H1 (cell line): Measurements from ENCODE around the gene CCR9. TPM values are rescaled to one million over a fixed set of nuclear protein-coding genes. Genes with fewer than 3 reads are reported as not detected.

Experiments
- CTCF ChIA-PET: fragments of 300-600 bp; sonication (Branson Sonifier 250); formaldehyde crosslinking; loops from one replicate; lab custom pipeline; 2021; ENCODE audit not compliant: partially characterized antibody; lab: Charles Lee
- POLR2A ChIA-PET: fragments of 300-600 bp; sonication (Branson Sonifier 250); formaldehyde crosslinking; loops from one replicate; lab custom pipeline; 2021; ENCODE audit warnings: inconsistent platforms; ENCODE audit not compliant: partially characterized antibody; lab: Charles Lee
- DNase-seq, 2 experiments: peaks; one replicate each; pipeline versions ENCODE4 v3.0.0 to v3.0.0-alpha.2; 2010 to 2022; ENCODE audit warnings: low spot score in 2 of 2, low read depth in 1 of 2, mixed read lengths in 1 of 2
- FAIRE-seq: peaks from 2 replicates; lab custom pipeline; 2011; peaks lifted over from hg19 to GRCh38; lab: Jason Lieb, UNC
- H2AFZ ChIP-seq: 2 replicates; pipeline ENCODE4 v1.8.1; 2012; ENCODE audit warnings: low read length, inconsistent platforms
- H2AK5ac ChIP-seq: 2 replicates; pipeline ENCODE4 v1.6.1; 2013; ENCODE audit warnings: low read depth, low read length
- H2BK120ac ChIP-seq: replicated peaks from 2 replicates; pipeline ENCODE3; 2013; ENCODE audit warnings: low read depth, low read length, inconsistent platforms
- H2BK12ac ChIP-seq: 2 replicates; pipeline ENCODE4 v1.6.1; 2013; ENCODE audit warnings: low read depth, low read length
- H2BK15ac ChIP-seq: 2 replicates; pipeline ENCODE4 v1.6.1; 2013; ENCODE audit warnings: low read length
- H2BK20ac ChIP-seq: 2 replicates; pipeline ENCODE4 v1.6.1; 2013; ENCODE audit warnings: low read length
- H2BK5ac ChIP-seq: 2 replicates; pipeline ENCODE4 v1.6.1; 2013; ENCODE audit warnings: low read depth, low read length
- H3K14ac ChIP-seq: 2 replicates; pipeline ENCODE4 v1.6.1; 2013; ENCODE audit warnings: inconsistent platforms; ENCODE audit not compliant: insufficient read length
- H3K18ac ChIP-seq: 2 replicates; pipeline ENCODE4 v1.6.1; 2013; ENCODE audit warnings: low read length; ENCODE audit errors: extremely low read depth
- H3K23ac ChIP-seq: 2 replicates; pipeline ENCODE4 v1.6.1; 2013; ENCODE audit warnings: inconsistent platforms; ENCODE audit not compliant: insufficient read length
- H3K23me2 ChIP-seq: 2 replicates; pipeline ENCODE4 v1.6.1; 2013; ENCODE audit warnings: low read depth, low read length
- H3K27ac ChIP-seq: 2 replicates; pipeline ENCODE4 v1.6.1; 2011; ENCODE audit warnings: low read depth, low read length, inconsistent platforms
- H3K27me3 ChIP-seq, 4 experiments: replicated peaks in 1 of 4; 1 replicate in 1 of 4; 2 replicates in 3 of 4; pipeline versions ENCODE4 v1.6.1 to v1.8.1; 2011 to 2013; ENCODE audit warnings: low read length in 3 of 4, mild to moderate bottlenecking in 3 of 4, inconsistent platforms in 2 of 4, mixed read lengths in 2 of 4, moderate library complexity in 1 of 4; ENCODE audit not compliant: control insufficient read depth in 3 of 4, insufficient read depth in 3 of 4; ENCODE audit errors: extremely low read depth in 1 of 4
- H3K36me3 ChIP-seq, 4 experiments: 2 replicates each; pipeline versions ENCODE4 v1.6.1 to v1.8.1; 2011 to 2013; ENCODE audit warnings: mild to moderate bottlenecking in 4 of 4, low read length in 3 of 4, moderate library complexity in 2 of 4, control low read depth in 1 of 4, inconsistent platforms in 1 of 4; ENCODE audit not compliant: insufficient read depth in 4 of 4, control insufficient read depth in 2 of 4
- H3K4ac ChIP-seq: replicated peaks from 2 replicates; pipeline ENCODE3; 2013; ENCODE audit warnings: low read length, low read depth, mixed read lengths, inconsistent platforms; ENCODE audit not compliant: insufficient read length
- H3K4me1 ChIP-seq, 4 experiments: replicated peaks in 1 of 4; 1 replicate in 1 of 4; 2 replicates in 3 of 4; pipeline versions ENCODE4 v1.6.1 to v1.8.1; 2011 to 2013; ENCODE audit warnings: low read length in 3 of 4, inconsistent platforms in 2 of 4, mixed read lengths in 1 of 4; ENCODE audit not compliant: insufficient read depth in 4 of 4, control insufficient read depth in 3 of 4
- H3K4me2 ChIP-seq, 2 experiments: 2 replicates each; pipeline versions ENCODE4 v1.6.1 to v1.8.1; 2011 to 2013; ENCODE audit warnings: low read depth in 2 of 2, low read length in 2 of 2, control low read depth in 1 of 2, inconsistent platforms in 1 of 2, mild to moderate bottlenecking in 1 of 2; ENCODE audit not compliant: insufficient read depth in 1 of 2
- H3K4me3 ChIP-seq, 4 experiments: fragments of 200-600, 300-600 bp in 1 of 4; sonication (generic), shearing (Covaris generic), sonication (Bioruptor Twin) in 1 of 4; 2 replicates each; pipeline versions ENCODE4 v1.5.1 to v1.8.1; 2011 to 2016; ENCODE audit warnings: low read length in 4 of 4, low read depth in 3 of 4, control low read depth in 2 of 4, inconsistent platforms in 2 of 4, mild to moderate bottlenecking in 2 of 4, mixed read lengths in 1 of 4, moderate library complexity in 1 of 4; ENCODE audit not compliant: insufficient read depth in 2 of 4; ENCODE audit errors: extremely low read depth in 1 of 4
- H3K56ac ChIP-seq: replicated peaks from 2 replicates; pipeline ENCODE3; 2013; ENCODE audit warnings: low read depth, mild to moderate bottlenecking, mixed read lengths, low read length, inconsistent platforms; ENCODE audit not compliant: insufficient read length
- H3K79me1 ChIP-seq: 2 replicates; pipeline ENCODE4 v1.6.1; 2013; ENCODE audit warnings: low read depth, low read length, control low read depth
- H3K79me2 ChIP-seq, 2 experiments: 2 replicates each; pipeline versions ENCODE4 v1.6.1 to v1.8.1; 2012 to 2013; ENCODE audit warnings: low read length in 2 of 2, mild to moderate bottlenecking in 2 of 2, inconsistent platforms in 1 of 2; ENCODE audit not compliant: insufficient read depth in 2 of 2, control insufficient read depth in 1 of 2
- H3K9ac ChIP-seq, 4 experiments: replicated peaks in 1 of 4; 1 replicate in 1 of 4; 2 replicates in 3 of 4; pipeline versions ENCODE4 v1.6.1 to v1.8.1; 2011 to 2013; ENCODE audit warnings: low read depth in 3 of 4, low read length in 3 of 4, control low read depth in 2 of 4, mild to moderate bottlenecking in 2 of 4, moderate library complexity in 2 of 4, inconsistent platforms in 1 of 4; ENCODE audit errors: extremely low read depth in 1 of 4
- H3K9me3 ChIP-seq, 2 experiments: 2 replicates each; pipeline versions ENCODE4 v1.6.1 to v1.8.1; 2012 to 2013; ENCODE audit warnings: mild to moderate bottlenecking in 2 of 2, moderate library complexity in 2 of 2, control low read depth in 1 of 2, inconsistent platforms in 1 of 2, low read depth in 1 of 2, low read length in 1 of 2, mixed read lengths in 1 of 2; ENCODE audit not compliant: insufficient read depth in 2 of 2
- H4K20me1 ChIP-seq, 2 experiments: replicated peaks in 1 of 2; 2 replicates each; pipeline versions ENCODE3 to v1.8.1; 2011 to 2013; ENCODE audit warnings: inconsistent platforms in 2 of 2, low read length in 2 of 2, mild to moderate bottlenecking in 1 of 2; ENCODE audit not compliant: insufficient read depth in 2 of 2, control insufficient read depth in 1 of 2
- H4K5ac ChIP-seq: 2 replicates; pipeline ENCODE4 v1.6.1; 2013; ENCODE audit warnings: low read length, low read depth, mixed read lengths, inconsistent platforms; ENCODE audit not compliant: insufficient read length
- H4K8ac ChIP-seq: 2 replicates; pipeline ENCODE4 v1.8.0; 2013; ENCODE audit warnings: mild to moderate bottlenecking, moderate library complexity, low read length, inconsistent platforms; ENCODE audit not compliant: insufficient read depth; ENCODE audit errors: extremely low read depth
- H4K91ac ChIP-seq: replicated peaks from 2 replicates; pipeline ENCODE3; 2013; ENCODE audit warnings: low read length, mixed read lengths, inconsistent platforms; ENCODE audit not compliant: insufficient read length
- JUN ChIP-seq: IDR thresholded peaks from 2 replicates; pipeline ENCODE4 v1.6.1; 2011; ENCODE audit warnings: low read depth, mild to moderate bottlenecking, improper control_type of control experiment, low read length
- JUND ChIP-seq: IDR thresholded peaks from 2 replicates; pipeline ENCODE4 v1.6.1; 2011; ENCODE audit warnings: mild to moderate bottlenecking, improper control_type of control experiment, low read length
- KDM1A ChIP-seq: fragments of 200-600, 300-600 bp; sonication (generic); IDR thresholded peaks from 2 replicates; pipeline ENCODE4 v1.7.1; 2016; ENCODE audit warnings: mild to moderate bottlenecking, low read length, borderline replicate concordance
- MAFK ChIP-seq: IDR thresholded peaks from 2 replicates; pipeline ENCODE4 v1.6.1; 2012; ENCODE audit warnings: low read depth, mild to moderate bottlenecking, improper control_type of control experiment, low read length
- SAP30 ChIP-seq: fragments of 300-600 bp; sonication (generic); IDR thresholded peaks from 2 replicates; pipeline ENCODE4 v1.7.1; 2012; ENCODE audit warnings: low read length, moderate library complexity, mild to moderate bottlenecking, inconsistent platforms; ENCODE audit not compliant: insufficient read depth, insufficient replicate concordance
- SIRT6 ChIP-seq: IDR thresholded peaks from one replicate; pipeline ENCODE4 v1.7.1; 2012; ENCODE audit warnings: low read length, inconsistent platforms
- SP4 ChIP-seq: IDR thresholded peaks from 2 replicates; pipeline ENCODE4 v1.6.1; 2012; ENCODE audit warnings: low read length, inconsistent platforms
- TAF7 ChIP-seq: optimal IDR thresholded peaks from 2 replicates; pipeline ENCODE3; 2011; ENCODE audit warnings: low read depth, mild to moderate bottlenecking, inconsistent platforms, low read length, moderate library complexity, borderline replicate concordance
- TBP ChIP-seq: IDR thresholded peaks from 2 replicates; pipeline ENCODE4 v1.6.1; 2011; ENCODE audit warnings: low read depth, low read length, improper control_type of control experiment
- YY1 ChIP-seq: IDR thresholded peaks from 2 replicates; pipeline ENCODE4 v1.6.1; 2011; ENCODE audit warnings: low read depth, mild to moderate bottlenecking, low read length
- WGBS, 2 experiments: shearing (Covaris generic) in 1 of 2; methylation state at CpG; one replicate each; pipeline versions ENCODE4 v1.1.6 to v1.1.7; 2013 to 2015; ENCODE audit warnings: low lambda C conversion rate in 2 of 2, mixed read lengths in 2 of 2, inconsistent platforms in 1 of 2, low coverage in 1 of 2, missing lambda C conversion rate in 1 of 2; ENCODE audit not compliant: insufficient replicate concordance in 2 of 2, insufficient coverage in 1 of 2, insufficient read length in 1 of 2; ENCODE audit errors: extremely low coverage in 1 of 2, missing lambda C conversion rate in 1 of 2; 5-methylcytosine and 5-hydroxymethylcytosine counted together
- polyA plus RNA-seq, 7 experiments: library from polyadenylated mRNA; depleted of rRNA in 3 of 7; stranded (reverse) in 5 of 7; unstranded in 2 of 7; fragments of >200 nt in 5 of 7; fragments of 200-250 nt in 2 of 7; gene quantifications; 1 replicate in 5 of 7; 2 replicates in 1 of 7; 4 replicates in 1 of 7; pipeline versions ENCODE4 v1.2.1 to v1.2.3, GENCODE V29; 2011 to 2013; ENCODE audit warnings: missing spikeins in 2 of 7, mixed read lengths in 2 of 7
- total RNA-seq: library from RNA; stranded (reverse); fragmentation: NEBNext Ultra II Directional; extraction: Animal tissue kit (Norgen Biotek cat#: 25700); gene quantifications from 2 replicates; pipeline ENCODE4 v1.2.1, GENCODE V29; 2021

The CCR9 gene
- total and polyA plus RNA-seq, 2 of the 8 experiments (the other 6 are each of a cell fraction or from before 2014, with no cell fraction given) = not detected

- Histone ChIP-seq H3K4ac (no peak overlapping the region), H3K9me3 (no peaks in the 10 kb centered on the region), H4K91ac (no peak overlapping the region), H3K56ac (no peak overlapping the region), H3K23me2 (no peaks in the 10 kb centered on the region), H3K36me3 (no peaks in the 10 kb centered on the region), H4K5ac (no peak overlapping the region), H3K9ac (no peak overlapping the region), H3K27me3 (no peaks in the 10 kb centered on the region), H3K4me2 (no peak overlapping the region), H2BK20ac (no peak overlapping the region), H4K8ac (no peak overlapping the region), H3K79me2 (no peaks in the 10 kb centered on the region), H2BK15ac (no peak overlapping the region), H2BK120ac (no peak overlapping the region), H2BK5ac (no peak overlapping the region), H3K79me1 (no peaks in the 10 kb centered on the region), H2BK12ac (no peak overlapping the region), H3K4me1 (no peaks in the 10 kb centered on the region), H3K4me3 (no peak overlapping the region), H2AFZ (no peak overlapping the region), H3K18ac (no peak overlapping the region), H2AK5ac (no peak overlapping the region), H3K23ac (no peak overlapping the region), H4K20me1 (no peaks in the 10 kb centered on the region), H3K14ac (no peak overlapping the region), H3K27ac (no peak overlapping the region)
- ChIA-PET CTCF (interaction anchor here (0.6 kb wide), 1 partner anchor 1880 kb away, joined by 3 read pairs; no protein-coding TSS in a partner anchor), POLR2A (interaction anchor here (0.7 kb wide), 1 partner anchor 21 kb away, joined by 3 read pairs; no protein-coding TSS in a partner anchor)
- FAIRE-seq = no peak
- DNase-seq = no peak
- 81% methylated on average over 7 of the region's 7 CpGs; no CpG with 5 or more reads in 1 of the 2 experiments for WGBS, 2 experiments
- TF ChIP-seq JUN = no peak
- no peak for TF ChIP-seq SAP30
- no peak for TF ChIP-seq KDM1A
- no peak for TF ChIP-seq SIRT6
- TF ChIP-seq TBP = no peak
- TF ChIP-seq TAF7 = no peak
- no peak for TF ChIP-seq SP4
- no peak for TF ChIP-seq MAFK
- no peak for TF ChIP-seq YY1
- no peak for TF ChIP-seq JUND
These were observed 27.4 kb upstream of the CCR9 start for GRCh38 chr3:45858809-45859543.
